H1 (cell line): ENCODE measurements around the gene GJD4. TPM values are rescaled to one million over a fixed set of nuclear protein-coding genes. Genes with fewer than 3 reads are reported as not detected.

Experiments
- CTCF ChIA-PET: fragments of 300-600 bp; sonication (Branson Sonifier 250); formaldehyde crosslinking; loops from one replicate; lab custom pipeline; 2021; ENCODE audit not compliant: partially characterized antibody; lab: Charles Lee
- POLR2A ChIA-PET: fragments of 300-600 bp; sonication (Branson Sonifier 250); formaldehyde crosslinking; loops from one replicate; lab custom pipeline; 2021; ENCODE audit warnings: inconsistent platforms; ENCODE audit not compliant: partially characterized antibody; lab: Charles Lee
- DNase-seq, 2 experiments: peaks; one replicate each; pipeline versions ENCODE4 v3.0.0 to v3.0.0-alpha.2; 2010 to 2022; ENCODE audit warnings: low spot score in 2 of 2, low read depth in 1 of 2, mixed read lengths in 1 of 2
- FAIRE-seq: peaks from 2 replicates; lab custom pipeline; 2011; peaks lifted over from hg19 to GRCh38; lab: Jason Lieb, UNC
- H2AFZ ChIP-seq: 2 replicates; pipeline ENCODE4 v1.8.1; 2012; ENCODE audit warnings: low read length, inconsistent platforms
- H2AK5ac ChIP-seq: 2 replicates; pipeline ENCODE4 v1.6.1; 2013; ENCODE audit warnings: low read depth, low read length
- H2BK120ac ChIP-seq: replicated peaks from 2 replicates; pipeline ENCODE3; 2013; ENCODE audit warnings: low read depth, low read length, inconsistent platforms
- H2BK12ac ChIP-seq: 2 replicates; pipeline ENCODE4 v1.6.1; 2013; ENCODE audit warnings: low read depth, low read length
- H2BK15ac ChIP-seq: 2 replicates; pipeline ENCODE4 v1.6.1; 2013; ENCODE audit warnings: low read length
- H2BK20ac ChIP-seq: 2 replicates; pipeline ENCODE4 v1.6.1; 2013; ENCODE audit warnings: low read length
- H2BK5ac ChIP-seq: 2 replicates; pipeline ENCODE4 v1.6.1; 2013; ENCODE audit warnings: low read depth, low read length
- H3K14ac ChIP-seq: 2 replicates; pipeline ENCODE4 v1.6.1; 2013; ENCODE audit warnings: inconsistent platforms; ENCODE audit not compliant: insufficient read length
- H3K18ac ChIP-seq: 2 replicates; pipeline ENCODE4 v1.6.1; 2013; ENCODE audit warnings: low read length; ENCODE audit errors: extremely low read depth
- H3K23ac ChIP-seq: 2 replicates; pipeline ENCODE4 v1.6.1; 2013; ENCODE audit warnings: inconsistent platforms; ENCODE audit not compliant: insufficient read length
- H3K23me2 ChIP-seq: 2 replicates; pipeline ENCODE4 v1.6.1; 2013; ENCODE audit warnings: low read depth, low read length
- H3K27ac ChIP-seq: 2 replicates; pipeline ENCODE4 v1.6.1; 2011; ENCODE audit warnings: low read depth, low read length, inconsistent platforms
- H3K27me3 ChIP-seq, 4 experiments: replicated peaks in 1 of 4; 1 replicate in 1 of 4; 2 replicates in 3 of 4; pipeline versions ENCODE4 v1.6.1 to v1.8.1; 2011 to 2013; ENCODE audit warnings: low read length in 3 of 4, mild to moderate bottlenecking in 3 of 4, inconsistent platforms in 2 of 4, mixed read lengths in 2 of 4, moderate library complexity in 1 of 4; ENCODE audit not compliant: control insufficient read depth in 3 of 4, insufficient read depth in 3 of 4; ENCODE audit errors: extremely low read depth in 1 of 4
- H3K36me3 ChIP-seq, 4 experiments: 2 replicates each; pipeline versions ENCODE4 v1.6.1 to v1.8.1; 2011 to 2013; ENCODE audit warnings: mild to moderate bottlenecking in 4 of 4, low read length in 3 of 4, moderate library complexity in 2 of 4, control low read depth in 1 of 4, inconsistent platforms in 1 of 4; ENCODE audit not compliant: insufficient read depth in 4 of 4, control insufficient read depth in 2 of 4
- H3K4ac ChIP-seq: replicated peaks from 2 replicates; pipeline ENCODE3; 2013; ENCODE audit warnings: low read length, low read depth, mixed read lengths, inconsistent platforms; ENCODE audit not compliant: insufficient read length
- H3K4me1 ChIP-seq, 4 experiments: replicated peaks in 1 of 4; 1 replicate in 1 of 4; 2 replicates in 3 of 4; pipeline versions ENCODE4 v1.6.1 to v1.8.1; 2011 to 2013; ENCODE audit warnings: low read length in 3 of 4, inconsistent platforms in 2 of 4, mixed read lengths in 1 of 4; ENCODE audit not compliant: insufficient read depth in 4 of 4, control insufficient read depth in 3 of 4
- H3K4me2 ChIP-seq, 2 experiments: 2 replicates each; pipeline versions ENCODE4 v1.6.1 to v1.8.1; 2011 to 2013; ENCODE audit warnings: low read depth in 2 of 2, low read length in 2 of 2, control low read depth in 1 of 2, inconsistent platforms in 1 of 2, mild to moderate bottlenecking in 1 of 2; ENCODE audit not compliant: insufficient read depth in 1 of 2
- H3K4me3 ChIP-seq, 4 experiments: fragments of 200-600, 300-600 bp in 1 of 4; sonication (generic), shearing (Covaris generic), sonication (Bioruptor Twin) in 1 of 4; 2 replicates each; pipeline versions ENCODE4 v1.5.1 to v1.8.1; 2011 to 2016; ENCODE audit warnings: low read length in 4 of 4, low read depth in 3 of 4, control low read depth in 2 of 4, inconsistent platforms in 2 of 4, mild to moderate bottlenecking in 2 of 4, mixed read lengths in 1 of 4, moderate library complexity in 1 of 4; ENCODE audit not compliant: insufficient read depth in 2 of 4; ENCODE audit errors: extremely low read depth in 1 of 4
- H3K56ac ChIP-seq: replicated peaks from 2 replicates; pipeline ENCODE3; 2013; ENCODE audit warnings: low read depth, mild to moderate bottlenecking, mixed read lengths, low read length, inconsistent platforms; ENCODE audit not compliant: insufficient read length
- H3K79me1 ChIP-seq: 2 replicates; pipeline ENCODE4 v1.6.1; 2013; ENCODE audit warnings: low read depth, low read length, control low read depth
- H3K79me2 ChIP-seq, 2 experiments: 2 replicates each; pipeline versions ENCODE4 v1.6.1 to v1.8.1; 2012 to 2013; ENCODE audit warnings: low read length in 2 of 2, mild to moderate bottlenecking in 2 of 2, inconsistent platforms in 1 of 2; ENCODE audit not compliant: insufficient read depth in 2 of 2, control insufficient read depth in 1 of 2
- H3K9ac ChIP-seq, 4 experiments: replicated peaks in 1 of 4; 1 replicate in 1 of 4; 2 replicates in 3 of 4; pipeline versions ENCODE4 v1.6.1 to v1.8.1; 2011 to 2013; ENCODE audit warnings: low read depth in 3 of 4, low read length in 3 of 4, control low read depth in 2 of 4, mild to moderate bottlenecking in 2 of 4, moderate library complexity in 2 of 4, inconsistent platforms in 1 of 4; ENCODE audit errors: extremely low read depth in 1 of 4
- H3K9me3 ChIP-seq, 2 experiments: 2 replicates each; pipeline versions ENCODE4 v1.6.1 to v1.8.1; 2012 to 2013; ENCODE audit warnings: mild to moderate bottlenecking in 2 of 2, moderate library complexity in 2 of 2, control low read depth in 1 of 2, inconsistent platforms in 1 of 2, low read depth in 1 of 2, low read length in 1 of 2, mixed read lengths in 1 of 2; ENCODE audit not compliant: insufficient read depth in 2 of 2
- H4K20me1 ChIP-seq, 2 experiments: replicated peaks in 1 of 2; 2 replicates each; pipeline versions ENCODE3 to v1.8.1; 2011 to 2013; ENCODE audit warnings: inconsistent platforms in 2 of 2, low read length in 2 of 2, mild to moderate bottlenecking in 1 of 2; ENCODE audit not compliant: insufficient read depth in 2 of 2, control insufficient read depth in 1 of 2
- H4K5ac ChIP-seq: 2 replicates; pipeline ENCODE4 v1.6.1; 2013; ENCODE audit warnings: low read length, low read depth, mixed read lengths, inconsistent platforms; ENCODE audit not compliant: insufficient read length
- H4K8ac ChIP-seq: 2 replicates; pipeline ENCODE4 v1.8.0; 2013; ENCODE audit warnings: mild to moderate bottlenecking, moderate library complexity, low read length, inconsistent platforms; ENCODE audit not compliant: insufficient read depth; ENCODE audit errors: extremely low read depth
- H4K91ac ChIP-seq: replicated peaks from 2 replicates; pipeline ENCODE3; 2013; ENCODE audit warnings: low read length, mixed read lengths, inconsistent platforms; ENCODE audit not compliant: insufficient read length
- CREB1 ChIP-seq: IDR thresholded peaks from 2 replicates; pipeline ENCODE4 v1.6.1; 2012; ENCODE audit warnings: inconsistent platforms
- GABPA ChIP-seq: IDR thresholded peaks from 2 replicates; pipeline ENCODE4 v1.6.1; 2011; ENCODE audit warnings: mild to moderate bottlenecking, low read length, moderate library complexity, borderline replicate concordance; ENCODE audit not compliant: insufficient read depth
- HDAC6 ChIP-seq: IDR thresholded peaks from one replicate; pipeline ENCODE4 v1.7.1; 2012; ENCODE audit warnings: low read depth, mild to moderate bottlenecking, inconsistent platforms, low read length, moderate library complexity
- MAFK ChIP-seq: IDR thresholded peaks from 2 replicates; pipeline ENCODE4 v1.6.1; 2012; ENCODE audit warnings: low read depth, mild to moderate bottlenecking, improper control_type of control experiment, low read length
- NANOG ChIP-seq: IDR thresholded peaks from 2 replicates; pipeline ENCODE4 v1.6.1; 2011; ENCODE audit warnings: low read length, low read depth, mild to moderate bottlenecking, inconsistent platforms; ENCODE audit not compliant: insufficient read depth, poor library complexity, severe bottlenecking
- RAD21 ChIP-seq, 2 experiments: IDR thresholded peaks in 1 of 2; conservative IDR thresholded peaks in 1 of 2; 2 replicates each; pipeline ENCODE4 v1.6.1; 2011; ENCODE audit warnings: low read depth in 2 of 2, low read length in 2 of 2, improper control_type of control experiment in 1 of 2, inconsistent platforms in 1 of 2, mild to moderate bottlenecking in 1 of 2, moderate library complexity in 1 of 2
- SIRT6 ChIP-seq: IDR thresholded peaks from one replicate; pipeline ENCODE4 v1.7.1; 2012; ENCODE audit warnings: low read length, inconsistent platforms
- TAF7 ChIP-seq: optimal IDR thresholded peaks from 2 replicates; pipeline ENCODE3; 2011; ENCODE audit warnings: low read depth, mild to moderate bottlenecking, inconsistent platforms, low read length, moderate library complexity, borderline replicate concordance
- TBP ChIP-seq: IDR thresholded peaks from 2 replicates; pipeline ENCODE4 v1.6.1; 2011; ENCODE audit warnings: low read depth, low read length, improper control_type of control experiment
- WGBS, 2 experiments: shearing (Covaris generic) in 1 of 2; methylation state at CpG; one replicate each; pipeline versions ENCODE4 v1.1.6 to v1.1.7; 2013 to 2015; ENCODE audit warnings: low lambda C conversion rate in 2 of 2, mixed read lengths in 2 of 2, inconsistent platforms in 1 of 2, low coverage in 1 of 2, missing lambda C conversion rate in 1 of 2; ENCODE audit not compliant: insufficient replicate concordance in 2 of 2, insufficient coverage in 1 of 2, insufficient read length in 1 of 2; ENCODE audit errors: extremely low coverage in 1 of 2, missing lambda C conversion rate in 1 of 2; 5-methylcytosine and 5-hydroxymethylcytosine counted together
- polyA plus RNA-seq, 7 experiments: library from polyadenylated mRNA; depleted of rRNA in 3 of 7; stranded (reverse) in 5 of 7; unstranded in 2 of 7; fragments of >200 nt in 5 of 7; fragments of 200-250 nt in 2 of 7; gene quantifications; 1 replicate in 5 of 7; 2 replicates in 1 of 7; 4 replicates in 1 of 7; pipeline versions ENCODE4 v1.2.1 to v1.2.3, GENCODE V29; 2011 to 2013; ENCODE audit warnings: missing spikeins in 2 of 7, mixed read lengths in 2 of 7
- total RNA-seq: library from RNA; stranded (reverse); fragmentation: NEBNext Ultra II Directional; extraction: Animal tissue kit (Norgen Biotek cat#: 25700); gene quantifications from 2 replicates; pipeline ENCODE4 v1.2.1, GENCODE V29; 2021
- TF ChIP-seq, protein P1 (sequence below): IDR thresholded peaks from 2 replicates; pipeline ENCODE4 v1.6.1; 2012; ENCODE audit warnings: inconsistent platforms

The GJD4 gene
- total and polyA plus RNA-seq, 2 of the 8 experiments (the other 6 are each of a cell fraction or from before 2014, with no cell fraction given): not detected

DNA sequence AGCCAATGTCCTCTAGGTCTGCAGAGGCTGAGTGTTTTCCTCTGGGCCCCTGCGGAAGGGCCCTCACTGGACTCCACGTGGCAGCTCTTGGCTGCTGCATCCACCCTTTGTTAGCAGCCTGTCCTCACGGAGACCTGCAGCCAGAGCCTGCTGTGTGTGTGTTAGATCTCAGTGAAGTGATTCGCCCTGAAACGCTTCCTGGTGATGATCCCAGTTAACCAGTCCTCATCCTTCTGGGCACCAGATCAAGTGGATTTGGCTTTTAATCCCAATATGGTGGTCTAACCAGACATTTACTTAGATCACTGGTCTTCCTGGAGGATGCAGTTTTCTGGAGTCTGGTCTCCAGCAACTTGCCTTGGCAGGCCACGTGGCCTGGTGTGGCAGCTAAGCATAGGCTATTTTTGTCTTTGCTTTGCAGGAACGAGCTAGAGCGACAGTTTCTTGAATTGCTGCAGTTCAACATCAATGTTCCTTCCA, 39.5 kb upstream of the GJD4 start:
- Histone ChIP-seq H4K8ac (no peak overlapping the region), H2BK12ac (no peak overlapping the region), H3K27ac (no peak overlapping the region), H2BK15ac (no peak overlapping the region), H3K4me2 (no peak overlapping the region), H2BK5ac (no peak overlapping the region), H3K23ac (no peak overlapping the region), H4K91ac (no peak overlapping the region), H3K4me1 (no peaks in the 10 kb centered on the region), H3K4me3 (no peak overlapping the region), H2AFZ (no peak overlapping the region), H4K5ac (no peak overlapping the region), H3K14ac (no peak overlapping the region), H3K27me3 (no peaks in the 10 kb centered on the region), H2BK120ac (no peak overlapping the region), H2AK5ac (no peak overlapping the region), H3K56ac (no peak overlapping the region), H3K79me2 (no peaks in the 10 kb centered on the region), H3K4ac (no peak overlapping the region), H3K9me3 (no peaks in the 10 kb centered on the region), H3K23me2 (no peaks in the 10 kb centered on the region), H3K36me3 (no peaks in the 10 kb centered on the region; a peak in 1 of 8 replicates), H3K18ac (no peak overlapping the region), H2BK20ac (no peak overlapping the region), H3K9ac (no peak overlapping the region), H4K20me1 (peaks cover 0 to 3% of the 10 kb centered on the region in 2 experiments), H3K79me1 (peaks cover 3% of the 10 kb centered on the region; the same call in 1 of the 2 replicates)
- no peak for FAIRE-seq
- DNase-seq: no peak
- 92% methylated on average over 8 of the region's 8 CpGs; no CpG with 5 or more reads in 1 of the 2 experiments for WGBS, 2 experiments
- CTCF ChIA-PET: interaction anchor here (0.6 to 1.2 kb wide), 5 partner anchors 10 to 314 kb away, joined by 3 to 6 read pairs (median 4); no protein-coding TSS in a partner anchor
- POLR2A ChIA-PET: no interaction called here
- TF ChIP-seq TBP (no peak), CREB1 (no peak), RAD21 (IDR thresholded peaks at IDR 0.05 in 1 of 2, conservative IDR thresholded peaks at IDR 0.05 in 1 of 2; ENCODE audit: low read depth in 2 of 2, low read length in 2 of 2) (no peak), MAFK (no peak), TAF7 (no peak), NANOG (no peak), HDAC6 (no peak), SIRT6 (no peak), GABPA (no peak)
- TF ChIP-seq, protein P1, sequence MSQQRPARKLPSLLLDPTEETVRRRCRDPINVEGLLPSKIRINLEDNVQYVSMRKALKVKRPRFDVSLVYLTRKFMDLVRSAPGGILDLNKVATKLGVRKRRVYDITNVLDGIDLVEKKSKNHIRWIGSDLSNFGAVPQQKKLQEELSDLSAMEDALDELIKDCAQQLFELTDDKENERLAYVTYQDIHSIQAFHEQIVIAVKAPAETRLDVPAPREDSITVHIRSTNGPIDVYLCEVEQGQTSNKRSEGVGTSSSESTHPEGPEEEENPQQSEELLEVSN: no peak
